Common myeloid progenitor, CD34-positive (primary cell): Measurements from ENCODE around the gene FKTN.

Source experiments
- CTCF ChIA-PET: fragments of 350-600 bp; sonication (Branson Sonifier 250); formaldehyde crosslinking; loops from one replicate; lab custom pipeline; 2021; ENCODE audit warnings: antibody characterized with exemption; lab: Charles Lee
- POLR2A ChIA-PET: fragments of 350-600 bp; sonication (Branson Sonifier 250); formaldehyde crosslinking; loops from one replicate; lab custom pipeline; 2021; ENCODE audit warnings: antibody characterized with exemption; lab: Charles Lee
- DNase-seq, 3 donors: peaks; one replicate each; pipeline versions ENCODE4 v3.0.0 to v3.0.0-alpha.2; 2013
- H3K27ac ChIP-seq, 2 experiments: 1 replicate in 1 of 2; 2 replicates in 1 of 2; pipeline ENCODE4 v1.7.0; 2013; ENCODE audit warnings: inconsistent platforms in 2 of 2, low read length in 2 of 2, mild to moderate bottlenecking in 2 of 2, low read depth in 1 of 2, moderate library complexity in 1 of 2; ENCODE audit not compliant: severe bottlenecking in 2 of 2, insufficient read depth in 1 of 2, poor library complexity in 1 of 2
- H3K27me3 ChIP-seq, 5 experiments: replicated peaks in 2 of 5; 1 replicate in 3 of 5; 2 replicates in 2 of 5; pipeline versions ENCODE4 v1.6.1 to v1.7.0; 2013; ENCODE audit warnings: low read length in 4 of 5, mild to moderate bottlenecking in 2 of 5, moderate library complexity in 2 of 5, inconsistent platforms in 1 of 5; ENCODE audit not compliant: insufficient read depth in 5 of 5, control insufficient read depth in 4 of 5
- H3K36me3 ChIP-seq, 4 experiments: 1 replicate in 2 of 4; 2 replicates in 2 of 4; pipeline versions ENCODE4 v1.6.1 to v1.7.0; 2013; ENCODE audit warnings: low read length in 3 of 4, control low read depth in 1 of 4, mild to moderate bottlenecking in 1 of 4; ENCODE audit not compliant: control insufficient read depth in 4 of 4, insufficient read depth in 4 of 4
- H3K4me1 ChIP-seq, 4 experiments: 1 replicate in 3 of 4; 2 replicates in 1 of 4; pipeline versions ENCODE4 v1.6.1 to v1.7.1; 2013; ENCODE audit warnings: low read length in 3 of 4, mild to moderate bottlenecking in 3 of 4, control low read depth in 1 of 4, inconsistent platforms in 1 of 4, moderate library complexity in 1 of 4; ENCODE audit not compliant: control insufficient read depth in 4 of 4, insufficient read depth in 4 of 4; ENCODE audit errors: control extremely low read depth in 1 of 4
- H3K4me3 ChIP-seq, 7 experiments: 1 replicate in 4 of 7; 2 replicates in 3 of 7; pipeline versions ENCODE4 v1.5.1 to v1.7.0; 2013; ENCODE audit warnings: mild to moderate bottlenecking in 7 of 7, low read length in 6 of 7, moderate library complexity in 6 of 7, inconsistent platforms in 2 of 7, low read depth in 2 of 7, control low read depth in 1 of 7; ENCODE audit not compliant: insufficient read depth in 4 of 7, control insufficient read depth in 1 of 7; ENCODE audit errors: extremely low read depth in 1 of 7
- H3K9me3 ChIP-seq, 5 experiments: 1 replicate in 4 of 5; 2 replicates in 1 of 5; pipeline versions ENCODE4 v1.6.1 to v1.7.1; 2013; ENCODE audit warnings: low read length in 4 of 5, mild to moderate bottlenecking in 2 of 5, inconsistent platforms in 1 of 5, low read depth in 1 of 5, moderate library complexity in 1 of 5; ENCODE audit not compliant: control insufficient read depth in 4 of 5, insufficient read depth in 2 of 5; ENCODE audit errors: control extremely low read depth in 1 of 5
- WGBS: methylation state at CpG from one replicate; pipeline ENCODE4 v1.1.5; 2013; ENCODE audit not compliant: insufficient coverage; 5-methylcytosine and 5-hydroxymethylcytosine counted together

Gene FKTN

DNA sequence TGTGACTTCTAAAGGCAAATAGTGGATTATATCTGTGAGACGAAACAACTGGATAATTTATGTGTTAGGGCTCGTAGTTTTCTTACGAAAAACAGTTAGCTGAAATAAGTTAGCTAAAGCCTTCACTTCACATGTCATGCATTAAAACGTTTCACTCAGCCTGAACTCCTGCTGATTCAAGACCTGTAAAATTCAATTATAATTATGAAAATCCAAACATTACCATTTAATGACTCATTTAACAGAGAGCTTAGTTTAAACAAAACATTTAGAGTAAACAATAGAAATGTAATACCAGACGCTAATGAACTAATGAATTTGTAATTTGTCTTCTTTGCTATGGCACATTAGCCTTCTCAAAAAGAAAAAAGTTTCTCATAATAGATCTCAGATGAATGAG is 106.0 kb downstream of the FKTN start:
- DNase-seq, result no peak
- Histone ChIP-seq H3K4me1 (no peaks in the 10 kb centered on the region), H3K4me3 (no peak overlapping the region), H3K9me3 (no peaks in the 10 kb centered on the region), H3K27me3 (no peaks in the 10 kb centered on the region), H3K27ac (no peak overlapping the region), H3K36me3 (no peaks in the 10 kb centered on the region)
- CTCF ChIA-PET, result interaction anchor here (1.4 kb wide), 1 partner anchor 55 kb away, joined by 3 read pairs; no protein-coding TSS in a partner anchor
- POLR2A ChIA-PET, result no interaction called here
- 89% methylated on average over 1 of the region's 5 CpGs for WGBS

DNA sequence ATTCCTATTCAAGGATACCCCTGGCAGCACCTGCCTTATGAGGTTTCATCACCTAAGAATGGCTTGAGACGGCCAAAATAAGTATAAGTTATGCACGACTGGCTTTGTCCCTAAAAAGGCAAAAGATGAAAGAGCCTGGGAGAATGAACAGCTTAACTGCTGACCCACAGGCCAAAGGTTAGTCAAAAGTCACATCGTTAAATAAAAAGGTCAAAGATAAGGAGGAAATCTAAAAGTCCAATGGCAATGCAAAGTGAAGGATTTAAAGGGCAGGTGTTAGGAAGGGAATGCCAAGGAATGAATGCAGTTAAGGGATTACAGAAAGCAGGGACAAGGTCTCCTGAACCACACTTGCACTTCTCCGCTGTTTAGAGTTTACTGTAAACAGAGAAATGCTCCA is 109.9 kb downstream of the FKTN start:
- CTCF ChIA-PET, result interaction anchor here (1.0 to 1.8 kb wide), 2 partner anchors 20 to 50 kb away, joined by 3 to 4 read pairs; no protein-coding TSS in a partner anchor
- WGBS, result 85% methylated on average over 4 of the region's 4 CpGs
- POLR2A ChIA-PET, result interaction anchor here (0.6 kb wide), 1 partner anchor 9 kb away, joined by 3 read pairs; no protein-coding TSS in a partner anchor

GRCh38 chr9:105670315-105670714 is 112.4 kb downstream of the FKTN start:
- DNase-seq, result no peak
- Histone ChIP-seq H3K9me3 (peaks cover 0 to 4% (median 0%) of the 10 kb centered on the region in 5 experiments), H3K4me3 (no peak overlapping the region), H3K27me3 (no peaks in the 10 kb centered on the region), H3K4me1 (peaks cover 0 to 22% (median 15%) of the 10 kb centered on the region in 4 experiments), H3K36me3 (no peaks in the 10 kb centered on the region), H3K27ac (no peak overlapping the region)
- ChIA-PET POLR2A (no interaction called here), CTCF (interaction anchor here (1.2 kb wide), 1 partner anchor 48 kb away, joined by 4 read pairs; no protein-coding TSS in a partner anchor)
- 100% methylated on average over 1 of the region's 3 CpGs for WGBS

More for the DNA sequence above, 109.9 kb downstream of the FKTN start:
- H3K4me3 ChIP-seq, result no peak overlapping the region
- H3K27me3 ChIP-seq, result no peaks in the 10 kb centered on the region
- no peaks in the 10 kb centered on the region for H3K9me3 ChIP-seq
- no peaks in the 10 kb centered on the region for H3K36me3 ChIP-seq
- no peak for DNase-seq
- H3K27ac ChIP-seq, result no peak overlapping the region
- peaks cover 0 to 6% (median 4%) of the 10 kb centered on the region in 4 experiments for H3K4me1 ChIP-seq

GRCh38 chr9:105670775-105671174 is 112.8 kb downstream of the FKTN start:
- Histone ChIP-seq H3K4me1 (peaks cover 0 to 22% (median 15%) of the 10 kb centered on the region in 4 experiments), H3K27ac (no peak overlapping the region), H3K27me3 (no peaks in the 10 kb centered on the region), H3K9me3 (peaks cover 0 to 4% (median 0%) of the 10 kb centered on the region in 5 experiments), H3K4me3 (no peak overlapping the region), H3K36me3 (no peaks in the 10 kb centered on the region)
- no peak for DNase-seq
- WGBS, result 100% methylated on average over 1 of the region's 3 CpGs
- ChIA-PET CTCF (interaction anchor here (1.2 kb wide), 1 partner anchor 48 kb away, joined by 4 read pairs; no protein-coding TSS in a partner anchor), POLR2A (no interaction called here)

GRCh38 chr9:105672711-105673234 is 114.8 kb downstream of the FKTN start:
- POLR2A ChIA-PET, result no interaction called here
- 0% methylated on average over 1 of the region's 3 CpGs for WGBS

GRCh38 chr9:105673850-105674387 is 116.0 kb downstream of the FKTN start:
- peak overlapping the region in 3 of 7 experiments; percentile 7 to 10 (median 9) for H3K4me3 ChIP-seq
- no peaks in the 10 kb centered on the region for H3K36me3 ChIP-seq
- H3K27me3 ChIP-seq, result no peaks in the 10 kb centered on the region
- no peak overlapping the region for H3K27ac ChIP-seq
- peaks cover 0 to 22% (median 15%) of the 10 kb centered on the region in 4 experiments for H3K4me1 ChIP-seq
- POLR2A ChIA-PET, result no interaction called here
- WGBS, result 0% methylated on average over 1 of the region's 3 CpGs
- peaks cover 0 to 4% (median 0%) of the 10 kb centered on the region in 5 experiments for H3K9me3 ChIP-seq
- CTCF ChIA-PET, result no interaction called here
- no peak for DNase-seq

More at GRCh38 chr9:105672711-105673234, 114.8 kb downstream of the FKTN start:
- peaks cover 0 to 22% (median 15%) of the 10 kb centered on the region in 4 experiments for H3K4me1 ChIP-seq
- H3K36me3 ChIP-seq, result no peaks in the 10 kb centered on the region
- peak overlapping the region in 1 of 7 experiments; percentile 1 for H3K4me3 ChIP-seq
- H3K9me3 ChIP-seq, result peaks cover 0 to 4% (median 0%) of the 10 kb centered on the region in 5 experiments
- H3K27ac ChIP-seq, result no peak overlapping the region
- no peaks in the 10 kb centered on the region for H3K27me3 ChIP-seq
- CTCF ChIA-PET, result no interaction called here
- peak; percentile 75 to 95 (median 91) for DNase-seq

DNA sequence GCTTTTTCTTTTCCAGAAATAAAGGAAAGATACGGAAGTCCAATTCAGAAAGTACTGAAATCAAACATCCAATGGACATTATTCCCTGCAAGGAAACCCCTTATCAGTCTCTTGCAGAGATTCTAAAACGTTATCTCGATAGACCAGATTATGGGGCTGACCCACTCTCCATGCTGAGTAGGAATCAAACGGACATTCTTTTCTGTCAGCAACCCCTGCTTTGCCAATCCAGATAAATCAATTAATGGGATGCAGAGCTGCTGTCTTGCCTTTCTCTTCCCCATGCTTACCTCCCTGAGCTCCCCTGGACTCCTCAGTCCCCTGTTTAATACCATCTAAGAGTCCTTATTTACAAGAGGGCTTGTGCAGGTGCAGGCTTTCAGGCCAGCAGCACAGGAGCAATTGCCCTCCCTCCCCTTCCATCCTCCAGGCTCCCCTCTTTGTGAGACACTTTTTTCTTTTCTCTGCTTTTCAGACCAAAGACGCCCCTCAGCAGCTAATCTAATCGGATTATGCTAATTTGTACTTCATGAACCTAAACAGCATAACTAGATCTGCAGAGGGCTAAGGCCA is 118.5 kb downstream of the FKTN start:
- Histone ChIP-seq H3K4me3 (no peak overlapping the region), H3K27me3 (no peaks in the 10 kb centered on the region), H3K27ac (no peak overlapping the region), H3K9me3 (peaks cover 0 to 4% (median 0%) of the 10 kb centered on the region in 5 experiments), H3K36me3 (no peaks in the 10 kb centered on the region), H3K4me1 (peaks cover 0 to 22% (median 15%) of the 10 kb centered on the region in 4 experiments)
- ChIA-PET POLR2A (no interaction called here), CTCF (interaction anchor here (1.1 to 1.3 kb wide), 2 partner anchors 17 to 39 kb away, joined by 4 read pairs; no protein-coding TSS in a partner anchor)
- WGBS, result 93% methylated on average over 6 of the region's 6 CpGs
- DNase-seq, result no peak
